Caco-2 (cell line): Measurements from ENCODE around the gene LRRC59. TPM values are rescaled to one million over a fixed set of nuclear protein-coding genes. Genes with fewer than 3 reads are reported as not detected.

Source experiments
- BruUV-seq: library from RNA; stranded (reverse); fragments of 400-500 nt; replicated peaks from 2 replicates; lab custom pipeline; 2021; lab: Mats Ljungman, UMichigan
- CTCF ChIA-PET: fragments of 300-600 bp; sonication (Branson Sonifier 250); formaldehyde crosslinking; loops from one replicate; lab custom pipeline; 2022; ENCODE audit warnings: antibody characterized with exemption; lab: Charles Lee
- POLR2A ChIA-PET: fragments of 300-600 bp; sonication (Branson Sonifier 250); formaldehyde crosslinking; loops from one replicate; lab custom pipeline; 2022; ENCODE audit warnings: antibody characterized with exemption; lab: Charles Lee
- DNase-seq, 2 experiments: peaks; one replicate each; pipeline versions ENCODE4 v3.0.0 to v3.0.0-alpha.2; 2020 to 2022
- H3K27me3 ChIP-seq: replicated peaks from 2 replicates; pipeline ENCODE4 v1.6.0; 2011; ENCODE audit warnings: low read length; ENCODE audit not compliant: control insufficient read depth, insufficient read depth
- H3K36me3 ChIP-seq: 2 replicates; pipeline ENCODE4 v1.5.1; 2011; ENCODE audit warnings: low read length; ENCODE audit not compliant: control insufficient read depth, insufficient read depth
- H3K4me1 ChIP-seq: fragments of 250-450 bp; sonication (Bioruptor Pico); 2 replicates; pipeline ENCODE4 v1.5.1; 2020; ENCODE audit warnings: mild to moderate bottlenecking
- H3K4me3 ChIP-seq: 2 replicates; pipeline ENCODE4 v1.5.1; 2011; ENCODE audit warnings: low read depth, mild to moderate bottlenecking, control low read depth, low read length
- H3K9me3 ChIP-seq: fragments of 250-450 bp; sonication (Bioruptor Pico); 2 replicates; pipeline ENCODE4 v1.5.1; 2020; ENCODE audit warnings: mild to moderate bottlenecking, moderate library complexity
- H3K27ac Mint-ChIP-seq: one replicate; pipeline ENCODE4 v1.8.0; 2022; ENCODE audit warnings: mixed read lengths; ENCODE audit not compliant: unreplicated experiment
- H3K27me3 Mint-ChIP-seq: one replicate; pipeline ENCODE4 v1.8.0; 2022; ENCODE audit warnings: mixed read lengths; ENCODE audit not compliant: insufficient read depth, unreplicated experiment
- H3K36me3 Mint-ChIP-seq: one replicate; pipeline ENCODE4 v1.8.0; 2022; ENCODE audit warnings: mild to moderate bottlenecking, mixed read lengths; ENCODE audit not compliant: insufficient read depth, unreplicated experiment
- H3K4me1 Mint-ChIP-seq: one replicate; pipeline ENCODE4 v1.8.0; 2022; ENCODE audit warnings: low read depth, mixed read lengths; ENCODE audit not compliant: unreplicated experiment
- H3K4me3 Mint-ChIP-seq: one replicate; pipeline ENCODE4 v1.8.0; 2022; ENCODE audit warnings: mild to moderate bottlenecking, moderate library complexity, mixed read lengths; ENCODE audit not compliant: unreplicated experiment
- H3K9me3 Mint-ChIP-seq: one replicate; pipeline ENCODE4 v1.8.0; 2022; ENCODE audit warnings: mixed read lengths; ENCODE audit not compliant: unreplicated experiment
- CTCF ChIP-seq, 2 experiments: fragments of 200-600 bp in 1 of 2; IDR thresholded peaks; 1 replicate in 1 of 2; 2 replicates in 1 of 2; pipeline versions ENCODE4 v1.5.1 to v1.8.0; 2011 to 2022; ENCODE audit warnings: antibody characterized with exemption in 1 of 2, control low read depth in 1 of 2, inconsistent platforms in 1 of 2, low read depth in 1 of 2, low read length in 1 of 2, mild to moderate bottlenecking in 1 of 2, moderate library complexity in 1 of 2; ENCODE audit not compliant: insufficient read depth in 1 of 2, severe bottlenecking in 1 of 2, unreplicated experiment in 1 of 2
- intact Hi-C: fragments of 100-400 bp; cut with micrococcal nuclease; formaldehyde crosslinking; loops from one replicate; pipeline ENCODE4 v1.10.0; 2022; ENCODE audit not compliant: unreplicated experiment
- total RNA-seq: library from RNA; stranded (reverse); gene quantifications from 2 replicates; pipeline ENCODE4 v1.2.3, GENCODE V29; 2022

Gene LRRC59
- total RNA-seq, 1 experiment from 2014 or later = 324 TPM

- no peak for DNase-seq
- intact Hi-C loops = loop anchor here (10.0 kb wide), 1 partner anchor 330 kb away; no protein-coding TSS in a partner anchor
- POLR2A ChIA-PET = interaction anchor here (0.6 to 0.8 kb wide), 2 partner anchors 12 to 32 kb away, joined by 3 read pairs; partner anchors contain the start of gene LRRC59
- Mint-ChIP-seq H3K4me3 (no peak overlapping the region), H3K27ac (no peak overlapping the region), H3K4me1 (peaks cover 10% of the 10 kb centered on the region), H3K9me3 (no peaks in the 10 kb centered on the region), H3K36me3 (peaks cover 75% of the 10 kb centered on the region), H3K27me3 (no peaks in the 10 kb centered on the region)
- Histone ChIP-seq H3K36me3 (peaks cover 14% of the 10 kb centered on the region), H3K9me3 (no peaks in the 10 kb centered on the region), H3K4me3 (no peak overlapping the region), H3K27me3 (no peaks in the 10 kb centered on the region), H3K4me1 (no peaks in the 10 kb centered on the region; the same call in 1 of the 2 replicates)
- TF ChIP-seq CTCF (IDR thresholded peaks at IDR 0.05; ENCODE audit: insufficient read depth in 1 of 2, low read depth in 1 of 2, low read length in 1 of 2, severe bottlenecking in 1 of 2, unreplicated experiment in 1 of 2) = no peak
- CTCF ChIA-PET = interaction anchor here (0.9 to 4.8 kb wide), 5 partner anchors 9 to 114 kb away, joined by 3 to 65 read pairs (median 4); partner anchors contain the start of genes LRRC59 and RSAD1
- no TSS peak for BruUV-seq
Measured at GRCh38 chr17:50364715-50365114, 32.6 kb downstream of the LRRC59 start.

GRCh38 chr17:50364061-50364458 lies 33.3 kb downstream of the LRRC59 start:
- no peak overlapping the region for H3K4me3 ChIP-seq
- no peaks in the 10 kb centered on the region; the same call in 1 of the 2 replicates for H3K4me1 ChIP-seq
- Mint-ChIP-seq H3K36me3 (peaks cover 75% of the 10 kb centered on the region), H3K4me1 (peaks cover 10% of the 10 kb centered on the region), H3K4me3 (no peak overlapping the region), H3K27ac (peak overlapping the region; percentile 46), H3K27me3 (no peaks in the 10 kb centered on the region), H3K9me3 (no peaks in the 10 kb centered on the region)
- TF ChIP-seq CTCF (IDR thresholded peaks at IDR 0.05; ENCODE audit: insufficient read depth in 1 of 2, low read depth in 1 of 2, low read length in 1 of 2, severe bottlenecking in 1 of 2, unreplicated experiment in 1 of 2) = no peak
- POLR2A ChIA-PET = interaction anchor here (0.8 to 3.5 kb wide), 2 partner anchors 18 to 33 kb away, joined by 3 to 14 read pairs; partner anchors contain the start of genes LRRC59 and XYLT2
- no peak for DNase-seq
- no peaks in the 10 kb centered on the region for H3K9me3 ChIP-seq
- intact Hi-C loops = loop anchor here (10.0 kb wide), 1 partner anchor 331 kb away; no protein-coding TSS in a partner anchor
- H3K36me3 ChIP-seq = peaks cover 15% of the 10 kb centered on the region
- CTCF ChIA-PET = interaction anchor here (0.6 to 4.8 kb wide), 7 partner anchors 14 to 164 kb away, joined by 3 to 65 read pairs (median 8); partner anchors contain the start of genes LRRC59 and RSAD1
- no TSS peak for BruUV-seq
- no peaks in the 10 kb centered on the region for H3K27me3 ChIP-seq

GRCh38 chr17:50363217-50364060 lies 33.9 kb downstream of the LRRC59 start:
- TF ChIP-seq CTCF (IDR thresholded peaks at IDR 0.05; ENCODE audit: insufficient read depth in 1 of 2, low read depth in 1 of 2, low read length in 1 of 2, severe bottlenecking in 1 of 2, unreplicated experiment in 1 of 2) = no peak
- Mint-ChIP-seq H3K4me1 (peaks cover 10% of the 10 kb centered on the region), H3K9me3 (no peaks in the 10 kb centered on the region), H3K4me3 (no peak overlapping the region), H3K27ac (peak overlapping the region; percentile 46), H3K27me3 (no peaks in the 10 kb centered on the region), H3K36me3 (peaks cover 70% of the 10 kb centered on the region)
- ChIA-PET POLR2A (interaction anchor here (0.6 to 3.5 kb wide), 4 partner anchors 17 to 163 kb away, joined by 3 to 14 read pairs (median 11); partner anchors contain the start of genes LRRC59 and XYLT2), CTCF (interaction anchor here (0.6 to 4.8 kb wide), 12 partner anchors 10 to 163 kb away, joined by 3 to 65 read pairs (median 8); partner anchors contain the start of genes EME1, LRRC59, MRPL27 and RSAD1)
- peak in 1 of 2 experiments; percentile 54 for DNase-seq
- Histone ChIP-seq H3K36me3 (peaks cover 16% of the 10 kb centered on the region), H3K27me3 (no peaks in the 10 kb centered on the region), H3K4me3 (no peak overlapping the region), H3K9me3 (no peaks in the 10 kb centered on the region), H3K4me1 (no peaks in the 10 kb centered on the region; the same call in 1 of the 2 replicates)
- intact Hi-C loops = loop anchor here (10.0 kb wide), 1 partner anchor 331 kb away; no protein-coding TSS in a partner anchor
- BruUV-seq = no TSS peak
